ENCODE measurements around the gene PACS1. TPM values are rescaled to one million over a fixed set of nuclear protein-coding genes. Genes with fewer than 3 reads are reported as not detected.

Gene PACS1
- total RNA-seq, 3 donors from 2014 or later: 37.9 to 40.6 (median 38.6) TPM

DNA sequence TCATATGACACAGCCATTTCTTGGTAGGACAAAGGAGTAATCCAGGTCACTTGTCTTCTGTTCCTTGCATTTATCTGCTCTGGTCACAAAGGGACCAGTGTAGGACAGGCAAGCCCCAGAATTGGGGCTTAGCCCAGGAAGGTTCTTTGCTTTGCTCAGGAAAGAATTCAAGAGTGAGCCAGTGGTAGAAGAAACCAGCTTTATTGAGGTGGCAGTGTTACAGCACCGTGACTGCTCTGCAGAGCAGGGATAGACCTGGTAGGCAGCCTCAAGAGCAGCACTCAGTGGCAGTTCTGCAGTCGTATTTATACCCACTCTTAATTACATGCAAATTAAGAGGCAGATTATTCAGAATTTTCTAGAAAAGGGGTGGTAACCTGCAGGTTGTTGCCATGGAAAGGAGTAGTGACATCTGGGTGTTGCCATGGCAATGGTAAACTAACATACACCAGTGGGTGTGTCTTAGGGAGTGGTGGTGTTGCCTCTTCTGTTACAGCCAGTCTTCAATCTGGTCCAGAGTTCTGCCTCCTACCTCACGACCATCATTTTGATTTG lies 113.5 kb downstream of the PACS1 start:
- no peak for TF ChIP-seq POLR2A (IDR thresholded peaks at IDR 0.05)
- TF ChIP-seq, protein P1, sequence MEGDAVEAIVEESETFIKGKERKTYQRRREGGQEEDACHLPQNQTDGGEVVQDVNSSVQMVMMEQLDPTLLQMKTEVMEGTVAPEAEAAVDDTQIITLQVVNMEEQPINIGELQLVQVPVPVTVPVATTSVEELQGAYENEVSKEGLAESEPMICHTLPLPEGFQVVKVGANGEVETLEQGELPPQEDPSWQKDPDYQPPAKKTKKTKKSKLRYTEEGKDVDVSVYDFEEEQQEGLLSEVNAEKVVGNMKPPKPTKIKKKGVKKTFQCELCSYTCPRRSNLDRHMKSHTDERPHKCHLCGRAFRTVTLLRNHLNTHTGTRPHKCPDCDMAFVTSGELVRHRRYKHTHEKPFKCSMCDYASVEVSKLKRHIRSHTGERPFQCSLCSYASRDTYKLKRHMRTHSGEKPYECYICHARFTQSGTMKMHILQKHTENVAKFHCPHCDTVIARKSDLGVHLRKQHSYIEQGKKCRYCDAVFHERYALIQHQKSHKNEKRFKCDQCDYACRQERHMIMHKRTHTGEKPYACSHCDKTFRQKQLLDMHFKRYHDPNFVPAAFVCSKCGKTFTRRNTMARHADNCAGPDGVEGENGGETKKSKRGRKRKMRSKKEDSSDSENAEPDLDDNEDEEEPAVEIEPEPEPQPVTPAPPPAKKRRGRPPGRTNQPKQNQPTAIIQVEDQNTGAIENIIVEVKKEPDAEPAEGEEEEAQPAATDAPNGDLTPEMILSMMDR (IDR thresholded peaks at IDR 0.05): no peak
- no peak for TF ChIP-seq POLR2AphosphoS5 (IDR thresholded peaks at IDR 0.05)
- Histone ChIP-seq H3K9me3 (no peaks in the 10 kb centered on the region), H3K36me3 (no peaks in the 10 kb centered on the region), H3K27me3 (no peaks in the 10 kb centered on the region), H3K4me3 (no peak overlapping the region), H3K27ac (no peak overlapping the region), H3K4me1 (no peaks in the 10 kb centered on the region)
- intact Hi-C loops (cut with DNase I; ENCODE audit: low total_unique reads): no loop called here
- no peak for DNase-seq (ENCODE audit: low spot score in 2 of 2)

DNA sequence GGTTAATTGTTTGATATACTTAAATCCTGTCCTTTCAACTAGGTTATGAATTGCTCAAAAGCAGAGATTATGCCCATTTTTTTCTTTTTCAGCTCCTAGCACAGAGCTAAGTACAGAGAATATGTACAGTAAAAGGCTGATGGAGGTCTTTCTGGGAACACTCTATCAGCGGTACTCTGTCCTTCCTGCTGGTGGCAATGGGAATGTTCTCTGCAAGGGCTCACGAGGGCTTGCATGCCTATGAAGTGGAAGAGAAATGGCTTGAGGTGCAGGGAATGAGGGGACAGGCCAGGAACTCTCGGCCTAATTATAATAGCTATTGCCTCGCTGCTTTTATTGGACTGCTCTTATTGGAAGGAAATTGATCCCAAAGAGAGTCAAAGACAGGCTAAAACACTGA lies 114.7 kb downstream of the PACS1 start:
- Histone ChIP-seq H3K27ac (no peak overlapping the region), H3K4me1 (no peaks in the 10 kb centered on the region), H3K27me3 (no peaks in the 10 kb centered on the region), H3K9me3 (no peaks in the 10 kb centered on the region), H3K36me3 (no peaks in the 10 kb centered on the region), H3K4me3 (no peak overlapping the region)
- intact Hi-C loops (cut with DNase I; ENCODE audit: low total_unique reads): no loop called here
- TF ChIP-seq, protein P1 (IDR thresholded peaks at IDR 0.05): no peak
- no peak for TF ChIP-seq POLR2A (IDR thresholded peaks at IDR 0.05)
- DNase-seq (ENCODE audit: low spot score in 2 of 2): no peak

DNA sequence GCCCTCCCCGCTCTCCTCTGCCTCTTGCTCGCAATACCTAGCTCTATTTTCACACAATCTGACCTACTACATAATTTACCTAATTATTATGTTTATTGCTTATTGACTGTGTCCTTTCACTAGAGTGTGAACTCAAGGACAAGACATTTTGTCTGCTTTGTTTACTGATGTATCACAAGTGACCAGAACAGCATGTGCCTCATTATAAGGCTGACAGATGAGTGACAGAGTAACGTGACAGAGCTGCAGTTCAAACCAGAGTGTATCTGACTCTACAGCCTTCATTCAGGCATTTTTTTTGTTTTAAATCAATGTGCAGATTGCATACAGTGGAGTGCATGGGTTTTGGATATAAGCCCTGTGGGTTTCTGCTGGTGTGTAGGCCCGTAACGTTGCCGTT lies 116.4 kb downstream of the PACS1 start:
- H3K9me3 ChIP-seq: no peaks in the 10 kb centered on the region
- intact Hi-C loops (cut with DNase I; ENCODE audit: low total_unique reads): no loop called here
- TF ChIP-seq POLR2A (IDR thresholded peaks at IDR 0.05) (no peak), POLR2AphosphoS5 (IDR thresholded peaks at IDR 0.05) (no peak)
- TF ChIP-seq, protein P1 (IDR thresholded peaks at IDR 0.05): no peak
- H3K27ac ChIP-seq: no peak overlapping the region
- no peaks in the 10 kb centered on the region for H3K27me3 ChIP-seq
- no peak for DNase-seq (ENCODE audit: low spot score in 2 of 2)
- H3K4me1 ChIP-seq: no peaks in the 10 kb centered on the region
- H3K36me3 ChIP-seq: no peaks in the 10 kb centered on the region
- H3K4me3 ChIP-seq: no peak overlapping the region

DNA sequence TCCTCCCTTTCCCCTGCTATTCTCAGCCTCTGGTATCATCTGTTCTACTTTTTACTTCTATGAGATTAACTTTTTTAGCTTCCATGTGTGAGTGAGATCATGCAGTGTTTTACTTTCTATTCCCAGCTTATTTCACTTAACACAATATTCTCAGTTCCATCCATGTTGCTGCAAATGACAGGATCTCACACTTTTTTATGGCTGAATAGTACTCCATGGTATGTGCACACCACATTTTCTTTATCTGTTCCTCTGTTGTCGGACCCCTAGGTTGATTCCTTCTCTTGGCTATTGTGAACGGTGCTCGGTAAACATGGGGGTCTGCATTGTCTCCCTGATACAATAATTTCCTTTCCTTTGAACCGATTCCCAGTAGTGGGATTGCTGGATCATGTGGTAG lies 117.4 kb downstream of the PACS1 start:
- no peaks in the 10 kb centered on the region for H3K4me1 ChIP-seq
- no peaks in the 10 kb centered on the region for H3K9me3 ChIP-seq
- H3K4me3 ChIP-seq: no peak overlapping the region
- H3K27me3 ChIP-seq: no peaks in the 10 kb centered on the region
- no peak for DNase-seq (ENCODE audit: low spot score in 2 of 2)
- H3K36me3 ChIP-seq: no peaks in the 10 kb centered on the region
- TF ChIP-seq, protein P1 (IDR thresholded peaks at IDR 0.05): no peak
- no peak for TF ChIP-seq POLR2A (IDR thresholded peaks at IDR 0.05)
- TF ChIP-seq POLR2AphosphoS5 (IDR thresholded peaks at IDR 0.05): no peak
- intact Hi-C loops (cut with DNase I; ENCODE audit: low total_unique reads): no loop called here
- no peak overlapping the region for H3K27ac ChIP-seq

DNA sequence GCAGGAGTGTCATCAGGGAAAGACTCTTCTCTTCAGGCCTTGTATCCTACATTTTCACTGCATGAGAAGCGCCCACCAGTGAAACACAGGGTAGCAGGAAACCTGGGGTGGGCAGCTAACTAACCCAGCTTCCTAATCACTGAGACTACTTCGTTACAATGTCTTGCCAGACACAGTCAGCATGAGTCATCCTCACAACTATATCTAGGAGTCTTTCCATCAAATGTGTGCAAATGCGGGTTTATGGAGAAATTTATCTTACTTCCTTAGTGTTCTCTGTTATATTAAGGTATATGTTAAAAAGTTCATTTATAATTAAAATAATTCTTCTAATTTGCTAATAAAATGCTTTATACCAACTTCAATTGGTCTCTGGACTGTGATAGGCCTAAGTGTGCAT lies 118.5 kb downstream of the PACS1 start:
- intact Hi-C loops (cut with DNase I; ENCODE audit: low total_unique reads): loop anchor here (2.0 kb wide), 1 partner anchor 78 kb away; no protein-coding TSS in a partner anchor
- H3K9me3 ChIP-seq: no peaks in the 10 kb centered on the region
- H3K4me1 ChIP-seq: no peaks in the 10 kb centered on the region
- no peak overlapping the region for H3K27ac ChIP-seq
- H3K4me3 ChIP-seq: no peak overlapping the region
- DNase-seq (ENCODE audit: low spot score in 2 of 2): no peak
- H3K36me3 ChIP-seq: no peaks in the 10 kb centered on the region
- H3K27me3 ChIP-seq: no peaks in the 10 kb centered on the region
- TF ChIP-seq POLR2A (IDR thresholded peaks at IDR 0.05) (no peak), POLR2AphosphoS5 (IDR thresholded peaks at IDR 0.05) (no peak)
- TF ChIP-seq, protein P1 (IDR thresholded peaks at IDR 0.05): no peak

All from breast epithelium (tissue), 4 donors.